Fibroblast of lung (primary cell): ENCODE measurements around the gene CHAMP1. TPM values are rescaled to one million over a fixed set of nuclear protein-coding genes. Genes with fewer than 3 reads are reported as not detected.

Experiments used
- DNase-seq, 2 donors: peaks; one replicate each; pipeline versions ENCODE4 v3.0.0 to v3.0.0-alpha.2; 2010; ENCODE audit warnings: low read depth in 2 of 2
- H2AFZ ChIP-seq: 2 replicates; pipeline ENCODE4 v1.5.1; 2012; ENCODE audit warnings: low read length, control low read depth, inconsistent platforms
- H3K27ac ChIP-seq: 2 replicates; pipeline ENCODE4 v1.5.1; 2011; ENCODE audit warnings: low read length, control low read depth; ENCODE audit not compliant: insufficient read depth
- H3K27me3 ChIP-seq: 2 replicates; pipeline ENCODE4 v1.5.1; 2011; ENCODE audit warnings: mild to moderate bottlenecking, low read length; ENCODE audit not compliant: control insufficient read depth, insufficient read depth
- H3K36me3 ChIP-seq: 2 replicates; pipeline ENCODE4 v1.5.1; 2011; ENCODE audit warnings: low read length; ENCODE audit not compliant: control insufficient read depth, insufficient read depth
- H3K4me1 ChIP-seq: 2 replicates; pipeline ENCODE4 v1.5.1; 2011; ENCODE audit warnings: low read length; ENCODE audit not compliant: control insufficient read depth, insufficient read depth; ENCODE audit errors: extremely low read depth
- H3K4me2 ChIP-seq: 2 replicates; pipeline ENCODE4 v1.5.1; 2011; ENCODE audit warnings: low read length, control low read depth; ENCODE audit not compliant: insufficient read depth; ENCODE audit errors: extremely low read depth
- H3K4me3 ChIP-seq, 4 experiments: fragments of 200-600 bp in 1 of 4; sonication (generic) in 1 of 4; replicated peaks in 1 of 4; 2 replicates each; pipeline ENCODE4 v1.5.1; 2011 to 2016; ENCODE audit warnings: low read length in 4 of 4, low read depth in 3 of 4, mild to moderate bottlenecking in 3 of 4, control low read depth in 2 of 4, inconsistent platforms in 1 of 4, mixed read lengths in 1 of 4; ENCODE audit not compliant: insufficient read depth in 1 of 4; ENCODE audit errors: control extremely low read depth in 1 of 4
- H3K79me2 ChIP-seq: 2 replicates; pipeline ENCODE4 v1.5.1; 2012; ENCODE audit warnings: mild to moderate bottlenecking, low read length, inconsistent platforms; ENCODE audit not compliant: control insufficient read depth, insufficient read depth
- H3K9ac ChIP-seq: 2 replicates; pipeline ENCODE4 v1.5.1; 2011; ENCODE audit warnings: mild to moderate bottlenecking, low read length, control low read depth; ENCODE audit not compliant: insufficient read depth
- H3K9me3 ChIP-seq: 2 replicates; pipeline ENCODE4 v1.5.1; 2012; ENCODE audit warnings: low read depth, low read length; ENCODE audit not compliant: control insufficient read depth, insufficient read depth
- H4K20me1 ChIP-seq: 2 replicates; pipeline ENCODE4 v1.5.1; 2011; ENCODE audit warnings: low read length; ENCODE audit not compliant: control insufficient read depth, insufficient read depth; ENCODE audit errors: extremely low read depth
- EZH2 ChIP-seq: IDR thresholded peaks from 2 replicates; pipeline ENCODE4 v1.5.1; 2012; ENCODE audit warnings: low read length, control low read depth, mild to moderate bottlenecking; ENCODE audit errors: missing control alignments
- polyA plus RNA-seq, 2 donors: library from polyadenylated mRNA; depleted of rRNA in 1 of 2; stranded (reverse) in 1 of 2; unstranded in 1 of 2; fragments of >200 nt; gene quantifications; 2 replicates each; pipeline ENCODE4 v1.2.1, GENCODE V29; 2011 to 2012; ENCODE audit warnings: missing spikeins in 1 of 2
- total RNA-seq: library from RNA; depleted of rRNA; stranded (reverse); fragments of >200 nt; gene quantifications from 2 replicates; pipeline ENCODE4 v1.2.1, GENCODE V29; 2014
- TF ChIP-seq, protein P1 (sequence below), 2 donors: IDR thresholded peaks in 1 of 2; conservative IDR thresholded peaks in 1 of 2; 1 replicate in 1 of 2; 2 replicates in 1 of 2; pipeline ENCODE4 v1.5.1; 2011 to 2012; ENCODE audit warnings: low read length in 2 of 2, control low read depth in 1 of 2, inconsistent platforms in 1 of 2, low read depth in 1 of 2, mild to moderate bottlenecking in 1 of 2

CHAMP1 gene
- total and polyA plus RNA-seq, 2 donors (not counting 1 experiment from before 2014, with no cell fraction given) = 14.5 to 35.2 TPM

- H3K27me3 ChIP-seq = no peaks in the 10 kb centered on the region
- TF ChIP-seq, protein P1, sequence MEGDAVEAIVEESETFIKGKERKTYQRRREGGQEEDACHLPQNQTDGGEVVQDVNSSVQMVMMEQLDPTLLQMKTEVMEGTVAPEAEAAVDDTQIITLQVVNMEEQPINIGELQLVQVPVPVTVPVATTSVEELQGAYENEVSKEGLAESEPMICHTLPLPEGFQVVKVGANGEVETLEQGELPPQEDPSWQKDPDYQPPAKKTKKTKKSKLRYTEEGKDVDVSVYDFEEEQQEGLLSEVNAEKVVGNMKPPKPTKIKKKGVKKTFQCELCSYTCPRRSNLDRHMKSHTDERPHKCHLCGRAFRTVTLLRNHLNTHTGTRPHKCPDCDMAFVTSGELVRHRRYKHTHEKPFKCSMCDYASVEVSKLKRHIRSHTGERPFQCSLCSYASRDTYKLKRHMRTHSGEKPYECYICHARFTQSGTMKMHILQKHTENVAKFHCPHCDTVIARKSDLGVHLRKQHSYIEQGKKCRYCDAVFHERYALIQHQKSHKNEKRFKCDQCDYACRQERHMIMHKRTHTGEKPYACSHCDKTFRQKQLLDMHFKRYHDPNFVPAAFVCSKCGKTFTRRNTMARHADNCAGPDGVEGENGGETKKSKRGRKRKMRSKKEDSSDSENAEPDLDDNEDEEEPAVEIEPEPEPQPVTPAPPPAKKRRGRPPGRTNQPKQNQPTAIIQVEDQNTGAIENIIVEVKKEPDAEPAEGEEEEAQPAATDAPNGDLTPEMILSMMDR (conservative IDR thresholded peaks at IDR 0.05 in 1 of 2, IDR thresholded peaks at IDR 0.05 in 1 of 2; ENCODE audit: low read depth in 1 of 2, low read length in 2 of 2) = no peak
- no peak for TF ChIP-seq EZH2
- peak overlapping the region; percentile 77 for H3K27ac ChIP-seq
- peak overlapping the region in 1 of 4 experiments; percentile 16 for H3K4me3 ChIP-seq
- H3K36me3 ChIP-seq = peaks cover 8% of the 10 kb centered on the region
- H3K4me1 ChIP-seq = peaks cover 19% of the 10 kb centered on the region
- no peak overlapping the region for H3K9ac ChIP-seq
- H3K9me3 ChIP-seq = no peaks in the 10 kb centered on the region
- peak overlapping the region; percentile 17 for H3K4me2 ChIP-seq
- H4K20me1 ChIP-seq = peaks cover 5% of the 10 kb centered on the region
- no peak overlapping the region for H2AFZ ChIP-seq
- no peak for DNase-seq
- peaks cover 70% of the 10 kb centered on the region for H3K79me2 ChIP-seq
Measured at GRCh38 chr13:114318624-114319023, 4.3 kb downstream of the CHAMP1 start.

GRCh38 chr13:114319441-114319913 is 5.2 kb downstream of the CHAMP1 start:
- no peak overlapping the region for H3K9ac ChIP-seq
- peaks cover 75% of the 10 kb centered on the region for H3K79me2 ChIP-seq
- peak; percentile 73 to 89 for DNase-seq
- TF ChIP-seq, protein P1 (conservative IDR thresholded peaks at IDR 0.05 in 1 of 2, IDR thresholded peaks at IDR 0.05 in 1 of 2; ENCODE audit: low read depth in 1 of 2, low read length in 2 of 2) = no peak
- no peak for TF ChIP-seq EZH2
- no peaks in the 10 kb centered on the region for H3K27me3 ChIP-seq
- peaks cover 18% of the 10 kb centered on the region for H3K4me1 ChIP-seq
- H3K9me3 ChIP-seq = no peaks in the 10 kb centered on the region
- H4K20me1 ChIP-seq = peaks cover 5% of the 10 kb centered on the region
- H3K4me2 ChIP-seq = peak overlapping the region; percentile 84
- H3K4me3 ChIP-seq = peak overlapping the region in 1 of 4 experiments; percentile 16
- H3K27ac ChIP-seq = peak overlapping the region; percentile 77
- H2AFZ ChIP-seq = no peak overlapping the region
- H3K36me3 ChIP-seq = peaks cover 12% of the 10 kb centered on the region

- no peak overlapping the region for H3K9ac ChIP-seq
- H3K4me3 ChIP-seq = peak overlapping the region in 2 of 4 experiments; percentile 11 to 19
- peaks cover 18% of the 10 kb centered on the region for H3K36me3 ChIP-seq
Measured at GRCh38 chr13:114320065-114320464, 5.8 kb downstream of the CHAMP1 start.

More at GRCh38 chr13:114320065-114320464, 5.8 kb downstream of the CHAMP1 start:
- H3K27me3 ChIP-seq = no peaks in the 10 kb centered on the region
- H3K27ac ChIP-seq = peak overlapping the region; percentile 77
- H3K4me1 ChIP-seq = peaks cover 18% of the 10 kb centered on the region
- no peak overlapping the region for H2AFZ ChIP-seq
- TF ChIP-seq EZH2 = no peak
- TF ChIP-seq, protein P1 (conservative IDR thresholded peaks at IDR 0.05 in 1 of 2, IDR thresholded peaks at IDR 0.05 in 1 of 2; ENCODE audit: low read depth in 1 of 2, low read length in 2 of 2) = no peak
- H3K9me3 ChIP-seq = no peaks in the 10 kb centered on the region
- H3K79me2 ChIP-seq = peaks cover 75% of the 10 kb centered on the region
- H4K20me1 ChIP-seq = peaks cover 5% of the 10 kb centered on the region
- peak overlapping the region; percentile 84 for H3K4me2 ChIP-seq
- no peak for DNase-seq
